Glomerular visceral epithelial cell (primary cell): Measurements from ENCODE around the gene TIE1.

Experiments used
- DNase-seq: peaks from one replicate; pipeline ENCODE4 v3.0.0-alpha.2; 2016; ENCODE audit errors: extremely low spot score

Gene TIE1

DNA sequence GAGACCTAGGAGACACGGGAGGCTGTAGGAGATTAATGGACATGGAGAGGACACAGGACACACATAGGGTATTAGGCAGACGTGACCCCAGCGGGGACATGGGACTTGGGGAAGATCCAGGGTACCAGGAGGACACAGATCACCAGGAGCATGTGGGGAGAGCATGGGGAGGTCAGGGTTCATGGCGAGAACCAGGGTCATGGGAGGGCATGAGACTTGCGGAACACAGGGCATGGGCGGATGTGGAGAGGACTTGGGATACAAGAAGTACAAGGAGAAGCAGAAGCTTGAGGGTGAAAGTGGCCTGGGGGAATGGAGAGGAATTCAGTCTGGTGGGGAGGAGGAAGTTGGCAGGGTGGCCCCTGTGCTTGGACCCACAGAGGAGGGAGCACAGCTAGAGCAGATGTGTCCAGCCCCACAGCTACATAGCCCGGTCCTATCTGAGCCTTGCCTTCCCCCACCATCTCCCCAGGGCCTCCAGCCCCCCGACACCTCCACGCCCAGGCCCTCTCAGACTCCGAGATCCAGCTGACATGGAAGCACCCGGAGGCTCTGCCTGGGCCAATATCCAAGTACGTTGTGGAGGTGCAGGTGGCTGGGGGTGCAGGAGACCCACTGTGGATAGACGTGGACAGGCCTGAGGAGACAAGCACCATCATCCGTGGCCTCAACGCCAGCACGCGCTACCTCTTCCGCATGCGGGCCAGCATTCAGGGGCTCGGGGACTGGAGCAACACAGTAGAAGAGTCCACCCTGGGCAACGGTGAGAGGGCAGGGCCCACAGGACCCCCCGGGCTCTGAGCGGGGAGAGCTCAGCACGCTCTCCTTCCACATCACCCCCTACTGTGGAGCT is 12.1 kb downstream of the TIE1 start:
- no peak for DNase-seq

DNA sequence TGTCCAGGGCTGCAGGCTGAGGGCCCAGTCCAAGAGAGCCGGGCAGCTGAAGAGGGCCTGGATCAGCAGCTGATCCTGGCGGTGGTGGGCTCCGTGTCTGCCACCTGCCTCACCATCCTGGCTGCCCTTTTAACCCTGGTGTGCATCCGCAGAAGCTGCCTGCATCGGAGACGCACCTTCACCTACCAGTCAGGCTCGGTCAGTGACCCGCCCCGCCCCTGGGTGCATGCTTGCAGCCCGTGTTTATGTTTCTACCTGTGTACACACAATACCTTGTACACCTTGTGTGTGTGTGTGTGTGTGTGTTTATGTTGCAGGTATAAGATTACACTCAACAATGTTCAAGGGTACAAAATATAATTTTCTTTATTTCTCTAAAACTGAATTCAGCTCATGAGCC is 13.0 kb downstream of the TIE1 start:
- no peak for DNase-seq

- DNase-seq, result no peak
Observed at GRCh38 chr1:43314233-43314632, 13.5 kb downstream of the TIE1 start.

DNA sequence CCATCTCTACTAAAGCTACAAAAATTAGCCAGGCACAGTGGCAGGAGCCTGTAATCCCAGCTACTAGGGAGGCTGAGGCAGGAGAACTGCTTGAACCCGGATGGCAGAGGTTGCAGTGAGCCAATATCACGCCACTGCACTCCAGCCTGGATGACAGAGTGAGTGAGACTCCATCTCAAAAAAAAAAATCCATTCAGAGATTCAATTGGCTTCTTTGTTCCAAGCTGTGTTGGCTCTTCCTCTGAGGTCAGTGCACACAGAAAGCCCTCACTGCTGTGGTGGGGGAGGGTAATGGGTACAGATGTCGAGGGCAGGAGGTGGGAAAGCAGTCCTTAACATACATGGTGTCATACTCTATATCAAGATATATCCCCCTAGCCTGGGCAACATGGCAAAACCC is 14.7 kb downstream of the TIE1 start:
- DNase-seq, result no peak

DNA sequence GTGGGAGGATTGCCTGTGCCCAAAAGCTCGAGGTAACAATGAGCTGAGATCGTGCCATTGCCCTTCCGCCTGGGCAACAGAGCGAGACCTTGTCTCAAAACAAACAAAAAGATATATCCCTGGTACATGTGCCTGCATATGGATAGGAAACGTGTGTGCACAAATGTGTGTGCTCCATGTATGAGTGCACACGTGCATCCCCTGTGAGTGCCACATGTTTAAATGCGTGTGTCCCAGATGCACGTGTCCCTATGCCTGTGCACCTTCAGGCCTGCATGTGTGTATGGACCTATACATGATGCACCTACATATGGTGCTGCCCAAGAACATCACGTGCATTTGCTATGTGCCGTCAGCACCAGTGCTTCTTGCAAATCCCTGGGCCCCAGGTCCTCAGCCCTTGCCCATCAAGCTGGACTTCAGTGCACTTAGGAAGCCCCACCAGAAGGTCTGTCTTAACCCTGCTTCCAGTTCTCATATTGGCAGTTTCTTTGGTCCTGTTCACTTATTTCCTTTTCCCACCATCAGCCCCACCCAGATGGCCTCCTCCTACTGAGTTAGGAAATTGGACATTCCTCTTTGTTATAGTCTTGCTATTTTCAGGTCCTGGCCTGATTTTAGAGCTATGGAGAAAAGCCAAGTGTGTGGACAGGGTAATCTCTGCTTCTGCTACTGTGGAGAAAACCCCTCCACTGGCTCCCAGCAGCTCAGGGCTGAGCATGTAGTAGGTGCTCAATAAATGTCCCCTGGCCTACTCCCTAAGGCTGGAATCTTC is 15.4 kb downstream of the TIE1 start:
- no peak for DNase-seq

DNA sequence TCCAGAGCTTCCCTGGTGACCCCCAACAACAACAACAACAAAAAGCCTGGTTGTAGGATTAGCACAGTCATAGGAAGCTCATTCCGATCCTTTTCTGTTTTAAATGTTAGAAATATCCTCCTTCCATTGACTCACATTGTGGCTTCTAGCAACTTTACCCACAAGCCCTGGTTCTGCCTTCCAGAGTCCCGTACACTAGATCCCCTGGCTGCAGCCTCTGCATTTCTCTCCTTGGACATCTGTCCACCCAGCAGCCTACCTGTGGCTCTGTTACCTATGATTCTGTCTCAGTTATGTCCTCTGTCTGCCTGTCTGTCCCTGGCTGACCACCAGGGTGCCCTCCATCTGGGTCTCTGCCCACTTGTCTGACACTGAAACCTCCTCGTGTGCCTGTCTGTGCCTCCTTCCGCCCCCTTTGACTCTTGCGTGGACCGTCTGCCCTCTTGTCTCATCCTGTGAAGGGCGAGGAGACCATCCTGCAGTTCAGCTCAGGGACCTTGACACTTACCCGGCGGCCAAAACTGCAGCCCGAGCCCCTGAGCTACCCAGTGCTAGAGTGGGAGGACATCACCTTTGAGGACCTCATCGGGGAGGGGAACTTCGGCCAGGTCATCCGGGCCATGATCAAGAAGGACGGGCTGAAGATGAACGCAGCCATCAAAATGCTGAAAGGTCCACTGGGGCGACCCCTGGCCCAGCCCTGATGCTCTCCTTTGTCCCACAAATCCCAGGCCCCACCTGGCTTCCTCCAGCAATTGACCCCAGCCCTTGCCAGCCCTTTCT is 16.1 kb downstream of the TIE1 start:
- no peak for DNase-seq

DNA sequence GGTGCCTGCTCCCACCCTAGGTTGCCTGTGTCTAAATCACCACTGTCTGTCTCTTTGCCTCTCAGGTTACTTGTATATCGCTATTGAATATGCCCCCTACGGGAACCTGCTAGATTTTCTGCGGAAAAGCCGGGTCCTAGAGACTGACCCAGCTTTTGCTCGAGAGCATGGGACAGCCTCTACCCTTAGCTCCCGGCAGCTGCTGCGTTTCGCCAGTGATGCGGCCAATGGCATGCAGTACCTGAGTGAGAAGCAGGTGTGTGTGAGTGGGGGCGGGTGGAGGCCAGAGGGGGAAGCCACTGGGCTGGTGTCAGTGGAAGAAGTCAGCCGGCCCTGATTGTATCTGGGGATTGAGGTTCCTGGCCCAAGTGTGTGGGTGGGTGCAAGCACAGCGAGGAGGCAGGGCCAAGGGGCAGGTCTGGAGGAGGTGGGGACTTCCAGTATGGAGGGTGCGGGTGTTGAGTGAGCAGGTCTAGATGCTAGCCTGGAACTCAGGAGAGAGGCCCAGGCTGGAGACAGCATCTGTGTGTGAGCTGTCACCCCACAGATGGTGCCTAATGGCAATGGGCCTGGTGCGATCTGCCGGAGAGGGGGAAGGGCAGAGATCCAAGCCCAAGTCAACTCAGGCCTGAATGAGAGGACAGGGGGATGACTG is 17.2 kb downstream of the TIE1 start:
- DNase-seq, result no peak

GRCh38 chr1:43318831-43319230 is 18.0 kb downstream of the TIE1 start:
- DNase-seq, result no peak

DNA sequence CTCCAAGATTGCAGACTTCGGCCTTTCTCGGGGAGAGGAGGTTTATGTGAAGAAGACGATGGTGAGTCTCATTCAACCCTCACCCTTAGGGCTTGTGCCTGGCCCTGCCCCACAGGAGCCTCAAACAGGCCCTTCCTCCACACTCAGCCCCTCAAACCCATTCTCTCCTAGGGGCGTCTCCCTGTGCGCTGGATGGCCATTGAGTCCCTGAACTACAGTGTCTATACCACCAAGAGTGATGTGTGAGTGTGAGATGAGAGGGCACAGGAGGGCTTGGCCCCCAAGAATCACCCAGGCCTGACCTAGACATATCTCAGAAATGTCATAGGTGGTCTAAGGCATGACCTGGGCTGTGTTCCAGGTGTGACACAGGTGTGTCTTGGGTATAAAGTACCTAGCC is 18.5 kb downstream of the TIE1 start:
- DNase-seq, result no peak

DNA sequence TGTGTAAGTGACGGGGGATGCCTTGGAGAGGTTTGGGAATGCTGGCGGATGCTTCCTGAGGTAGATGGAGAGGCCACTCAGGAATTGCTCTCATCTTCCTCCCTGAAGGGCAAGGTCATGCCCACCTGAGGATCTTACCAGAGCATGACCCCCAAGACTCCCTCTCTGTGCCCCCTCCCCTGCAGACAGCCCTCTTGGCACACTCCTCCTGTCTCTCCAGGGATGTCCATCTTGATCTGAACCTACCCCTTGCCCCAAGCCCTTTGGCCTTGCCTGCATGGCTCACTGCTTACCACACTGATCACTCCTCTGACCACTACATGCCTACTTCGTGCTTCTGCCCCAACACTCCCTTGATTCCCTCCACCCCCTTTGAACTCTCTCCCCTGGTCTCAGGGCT is 19.0 kb downstream of the TIE1 start:
- no peak for DNase-seq

- no peak for DNase-seq
Observed at GRCh38 chr1:43321331-43321891, 20.6 kb downstream of the TIE1 start.

DNA sequence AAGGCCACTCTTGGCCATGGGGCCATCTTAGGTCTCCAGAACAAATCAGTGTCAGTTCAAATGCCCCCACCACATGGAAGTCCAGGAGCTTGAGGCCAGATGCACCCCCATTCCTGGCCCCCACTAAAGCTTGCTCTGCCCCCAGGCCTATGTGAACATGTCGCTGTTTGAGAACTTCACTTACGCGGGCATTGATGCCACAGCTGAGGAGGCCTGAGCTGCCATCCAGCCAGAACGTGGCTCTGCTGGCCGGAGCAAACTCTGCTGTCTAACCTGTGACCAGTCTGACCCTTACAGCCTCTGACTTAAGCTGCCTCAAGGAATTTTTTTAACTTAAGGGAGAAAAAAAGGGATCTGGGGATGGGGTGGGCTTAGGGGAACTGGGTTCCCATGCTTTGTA is 21.7 kb downstream of the TIE1 start:
- no peak for DNase-seq

- DNase-seq, result no peak
Observed at GRCh38 chr1:43324810-43325209, 24.0 kb downstream of the TIE1 start.

GRCh38 chr1:43325381-43325780 is 24.6 kb downstream of the TIE1 start:
- no peak for DNase-seq

DNA sequence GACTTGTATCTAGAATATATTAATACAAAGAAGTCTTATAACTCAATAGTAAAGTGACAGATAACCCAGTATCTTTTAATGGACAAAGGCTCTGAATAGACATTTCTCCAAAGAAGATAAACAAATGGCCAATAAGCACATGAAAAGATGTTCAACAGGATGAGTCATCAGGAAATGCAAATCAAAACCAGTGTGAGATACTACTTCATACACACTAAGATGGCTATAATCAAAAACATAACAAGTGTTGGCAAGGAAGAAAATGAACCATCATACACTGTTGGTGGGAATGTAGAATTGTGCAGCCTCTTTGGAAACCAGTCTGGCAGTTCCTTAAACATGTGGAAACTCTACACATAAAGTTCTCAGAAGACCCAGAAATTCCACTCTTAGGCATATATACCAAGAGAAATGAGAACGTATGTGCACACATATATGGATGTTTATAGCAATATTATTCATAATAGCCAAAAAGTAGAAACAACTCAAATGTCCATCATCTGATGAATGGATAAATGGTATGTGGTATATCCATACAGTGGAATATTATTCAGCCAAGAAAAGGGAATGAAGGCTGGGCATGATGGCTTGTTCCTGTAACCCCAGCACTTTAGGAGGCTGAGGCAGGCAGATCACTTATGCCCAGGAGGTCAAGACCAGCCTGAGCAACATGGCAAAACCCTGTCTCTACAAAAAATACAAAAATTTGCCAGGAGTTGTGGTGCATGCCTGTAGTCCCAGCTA is 26.9 kb downstream of the TIE1 start:
- no peak for DNase-seq

DNA sequence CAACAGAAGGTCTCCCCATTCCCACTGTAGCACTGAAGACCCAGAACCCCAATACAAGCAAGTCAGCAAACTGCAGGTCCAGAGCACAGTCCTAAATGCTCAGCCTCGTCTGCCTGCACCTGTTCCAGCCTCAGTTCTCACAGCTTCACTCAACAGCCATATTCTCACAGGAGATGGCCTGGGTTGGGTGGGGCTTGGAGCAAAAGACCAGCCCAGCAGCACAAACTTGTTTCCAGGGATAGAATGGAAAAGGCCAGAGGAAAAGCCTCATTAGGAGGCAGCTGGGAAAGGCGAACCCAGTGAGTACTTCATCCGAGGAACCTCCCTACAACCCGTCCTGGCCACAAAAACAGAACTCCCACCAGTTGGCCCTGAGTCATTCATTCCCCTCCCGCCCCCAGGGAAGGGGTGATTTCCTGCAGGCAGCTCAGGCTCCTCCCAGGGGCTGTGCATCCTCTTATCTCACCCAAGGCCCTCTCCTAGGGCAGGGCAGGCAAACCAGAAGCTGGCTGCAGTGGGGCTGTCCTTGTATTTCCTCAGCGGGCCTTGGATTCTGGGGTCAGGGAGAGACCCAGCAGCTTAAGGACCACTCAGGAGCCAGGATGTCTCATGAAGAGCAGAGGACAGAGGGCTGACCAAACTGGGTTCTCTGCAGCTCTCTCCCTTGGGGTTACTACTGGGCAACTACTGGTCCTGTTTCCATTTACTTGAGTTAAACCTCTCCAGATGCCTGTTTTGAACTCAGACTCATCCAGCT is 29.4 kb downstream of the TIE1 start:
- DNase-seq, result peak; percentile 65

DNA sequence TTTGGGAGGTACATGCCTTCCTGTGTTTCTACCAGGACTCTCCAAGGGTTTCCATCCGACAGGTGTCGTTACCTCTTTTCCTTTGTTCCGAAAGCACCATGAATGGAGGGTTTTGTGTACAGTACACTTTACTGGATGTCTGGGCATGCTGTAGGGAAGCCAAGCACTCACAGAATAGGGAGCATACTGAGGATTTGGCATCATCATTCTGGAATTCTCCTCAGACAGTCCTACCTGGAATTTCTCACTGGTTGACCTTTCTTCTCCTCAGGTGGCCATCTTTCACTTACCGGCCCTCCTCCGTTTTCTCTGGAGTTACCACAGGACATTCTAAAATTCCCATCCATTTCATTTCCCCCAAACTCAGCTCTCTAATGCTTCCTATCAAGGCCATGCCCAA is 30.9 kb downstream of the TIE1 start:
- DNase-seq, result no peak

- DNase-seq, result no peak
Observed at GRCh38 chr1:43334453-43335205, 33.8 kb downstream of the TIE1 start.

GRCh38 chr1:43337588-43337987 is 36.8 kb downstream of the TIE1 start, which contains the start of gene MPL:
MPL (plus strand) TSS chr1:43337818; CDS start chr1:43337849, 31 bp downstream.
- no peak for DNase-seq
